CD4-positive, alpha-beta T cell treated with Interleukin-17A for 1 hour (primary cell): ENCODE data around the gene PTBP3.

Experiments used
- DNase-seq: peaks from one replicate; pipeline ENCODE4 v3.0.0-alpha.2; 2020

PTBP3 gene

DNA sequence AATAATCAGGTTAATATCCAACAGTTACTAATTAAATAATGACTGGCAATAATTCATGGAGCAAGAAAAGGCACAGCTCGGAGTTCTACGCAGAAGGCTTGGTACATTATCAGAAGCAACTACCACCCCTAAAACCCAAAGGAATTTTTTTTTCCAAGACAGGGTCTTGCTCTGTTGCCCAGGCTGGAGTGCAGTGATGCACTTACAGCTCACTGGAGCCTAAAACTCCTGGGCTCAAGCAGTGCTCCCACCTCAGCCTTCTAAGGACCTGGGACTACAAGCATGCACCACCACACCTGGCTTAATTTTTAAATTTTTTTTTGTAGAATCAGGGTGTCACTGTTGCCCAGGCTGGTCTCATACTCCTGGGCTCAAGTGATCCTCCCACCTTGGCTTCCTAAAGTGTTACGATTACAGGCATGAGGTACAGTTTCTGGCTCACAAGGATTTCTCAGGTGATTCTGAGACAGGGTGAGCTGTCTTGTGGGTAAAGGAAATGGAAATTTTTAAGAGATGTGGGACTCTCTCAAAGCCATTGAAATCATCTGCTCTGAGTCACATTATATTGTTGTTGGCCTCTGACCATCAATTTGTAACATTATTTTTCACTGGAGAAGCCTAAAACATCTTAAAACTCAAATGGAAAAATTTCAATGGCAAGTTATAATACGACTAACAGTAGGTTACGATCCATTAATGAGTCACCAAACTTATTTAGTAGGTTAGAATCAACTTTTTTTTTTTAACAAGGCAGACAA is 26.8 kb upstream of the PTBP3 start:
- DNase-seq = no peak

DNA sequence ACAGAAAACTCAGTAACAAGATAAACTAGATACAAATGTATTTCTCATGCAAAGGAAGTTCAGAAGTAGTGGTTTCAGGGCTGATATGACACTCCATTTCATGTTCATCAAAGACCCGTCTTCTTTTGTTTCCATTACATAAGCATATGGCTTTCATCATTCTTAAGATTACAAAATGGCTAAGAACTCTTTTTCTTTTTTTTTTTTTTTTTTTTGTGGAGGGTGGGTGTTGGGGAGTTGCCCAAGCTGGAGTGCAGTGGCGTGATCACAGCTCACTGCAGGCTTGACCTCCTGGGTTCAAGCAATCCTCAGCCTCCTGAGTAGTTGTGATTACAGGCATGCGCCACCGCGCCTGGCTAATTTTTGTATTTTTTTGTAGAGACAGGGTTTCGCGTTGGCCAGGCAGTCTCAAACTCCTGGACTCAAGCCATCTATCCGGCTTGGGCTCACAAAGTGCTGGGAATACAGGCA is 22.0 kb upstream of the PTBP3 start:
- no peak for DNase-seq

DNA sequence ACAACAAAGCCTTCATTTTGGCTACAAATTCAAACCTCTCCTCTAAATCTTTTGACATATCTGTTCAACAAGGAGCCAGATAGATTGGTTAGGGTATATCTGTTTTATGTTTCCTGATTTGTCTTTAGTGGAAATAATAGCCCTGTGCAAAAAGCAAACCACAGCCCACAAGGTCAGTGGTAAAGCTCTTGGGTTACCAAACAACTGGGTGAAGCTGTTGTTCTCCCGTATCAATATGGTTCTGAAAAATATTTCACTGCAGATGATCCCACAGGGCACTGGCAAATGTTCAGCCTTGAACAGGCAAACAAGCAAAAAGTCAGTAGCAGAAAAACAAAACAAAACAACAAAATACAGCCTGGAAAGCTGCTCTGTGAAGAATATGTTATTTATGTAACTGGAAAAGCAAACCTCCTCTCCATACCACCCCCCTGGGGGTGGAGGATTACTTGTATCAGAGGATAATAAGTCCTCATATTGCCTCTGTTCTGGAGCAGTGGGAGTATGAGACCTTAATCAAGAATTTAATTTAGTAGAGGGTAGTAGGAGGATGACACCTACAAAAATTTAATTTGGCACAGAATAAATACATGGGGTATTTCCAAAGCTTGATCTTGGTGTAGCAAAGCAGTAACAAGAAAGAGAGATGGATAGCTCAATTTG is 20.8 kb upstream of the PTBP3 start:
- no peak for DNase-seq

- DNase-seq = no peak
Observed at GRCh38 chr9:112352209-112352608, 18.8 kb upstream of the PTBP3 start.

- DNase-seq = no peak
Observed at GRCh38 chr9:112351184-112351583, 17.8 kb upstream of the PTBP3 start.

- DNase-seq = no peak
Observed at GRCh38 chr9:112349008-112349333, 15.6 kb upstream of the PTBP3 start.

- DNase-seq = peak; percentile 79
Observed at GRCh38 chr9:112348257-112349007, 15.0 kb upstream of the PTBP3 start.

DNA sequence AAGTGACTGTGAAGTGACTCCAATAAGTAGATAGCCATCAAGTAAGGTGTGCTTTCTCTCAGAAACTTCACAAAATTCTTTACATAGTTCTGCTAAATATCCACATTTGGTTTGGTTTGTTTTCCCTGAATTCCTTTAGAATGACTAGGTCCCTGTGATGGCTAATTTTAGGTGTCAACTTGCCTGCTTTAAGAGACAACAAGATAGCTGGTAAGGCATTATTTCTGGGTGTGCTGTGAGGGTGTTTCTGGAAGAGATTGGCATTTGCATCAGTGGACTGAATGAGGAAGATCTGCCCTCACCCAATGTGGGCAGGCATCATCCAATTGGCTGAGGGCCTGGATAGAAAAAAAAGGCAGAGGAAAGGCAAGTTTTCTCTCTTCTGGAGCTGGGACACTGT is 8.3 kb upstream of the PTBP3 start:
- no peak for DNase-seq

DNA sequence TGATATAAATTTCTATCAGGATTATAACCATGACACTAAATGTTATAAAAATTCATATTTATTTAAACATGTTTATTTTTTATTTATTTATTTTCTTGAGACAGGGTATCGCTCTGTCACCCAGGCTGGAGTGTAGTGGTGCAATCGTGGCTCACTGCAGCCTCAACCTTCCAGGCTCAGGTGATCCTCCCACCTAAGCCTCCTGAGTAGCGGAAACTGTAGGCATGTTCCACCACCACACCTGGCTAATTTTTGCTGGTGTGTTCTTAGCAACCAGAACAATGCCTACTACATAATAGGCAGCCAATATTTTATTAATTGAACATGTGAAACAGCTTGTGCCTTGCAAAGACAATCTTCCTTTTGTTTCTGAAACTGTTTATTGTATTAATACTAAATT is 6.5 kb upstream of the PTBP3 start:
- DNase-seq = no peak

DNA sequence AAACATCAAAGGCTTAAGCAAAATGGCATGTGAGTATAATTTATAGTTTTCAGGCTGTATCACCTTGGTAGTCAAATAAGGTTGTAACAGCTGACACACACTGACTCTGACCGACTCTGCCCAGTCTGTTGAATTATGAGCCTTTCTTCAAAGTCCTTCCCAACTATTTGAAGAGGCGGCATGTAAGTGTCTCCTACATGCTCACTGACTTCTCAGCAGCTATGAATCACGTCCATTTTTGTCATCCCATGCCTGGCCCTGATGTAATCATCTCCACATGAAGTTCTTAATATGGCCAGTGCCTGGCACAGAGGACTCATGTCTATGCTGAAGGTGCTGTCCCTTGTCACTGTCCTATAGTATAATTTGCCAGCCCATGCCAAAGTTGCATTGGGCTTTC is 5.1 kb upstream of the PTBP3 start:
- DNase-seq = no peak

GRCh38 chr9:112337547-112337946 is 4.1 kb upstream of the PTBP3 start:
- no peak for DNase-seq

DNA sequence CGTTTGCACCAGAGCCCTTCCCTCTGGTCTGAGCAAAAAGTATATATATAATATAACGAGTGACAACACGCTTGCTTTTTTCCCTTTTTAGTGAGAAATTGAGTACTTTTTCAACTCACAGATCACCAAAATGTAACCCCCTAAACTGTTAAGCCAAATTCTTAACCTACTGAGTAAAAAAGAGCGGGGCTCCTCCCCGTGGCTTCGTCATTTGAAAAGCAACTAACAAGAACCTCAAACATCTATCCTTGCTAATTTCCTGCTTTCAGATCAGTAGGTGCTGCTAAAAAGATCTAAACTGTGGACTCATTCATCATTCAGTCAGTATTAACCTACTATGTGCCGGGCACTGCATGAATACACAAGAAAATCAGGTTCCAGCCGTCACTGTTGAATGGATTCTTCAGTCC is 1.0 kb upstream of the PTBP3 start:
- DNase-seq = peak; percentile 62

DNA sequence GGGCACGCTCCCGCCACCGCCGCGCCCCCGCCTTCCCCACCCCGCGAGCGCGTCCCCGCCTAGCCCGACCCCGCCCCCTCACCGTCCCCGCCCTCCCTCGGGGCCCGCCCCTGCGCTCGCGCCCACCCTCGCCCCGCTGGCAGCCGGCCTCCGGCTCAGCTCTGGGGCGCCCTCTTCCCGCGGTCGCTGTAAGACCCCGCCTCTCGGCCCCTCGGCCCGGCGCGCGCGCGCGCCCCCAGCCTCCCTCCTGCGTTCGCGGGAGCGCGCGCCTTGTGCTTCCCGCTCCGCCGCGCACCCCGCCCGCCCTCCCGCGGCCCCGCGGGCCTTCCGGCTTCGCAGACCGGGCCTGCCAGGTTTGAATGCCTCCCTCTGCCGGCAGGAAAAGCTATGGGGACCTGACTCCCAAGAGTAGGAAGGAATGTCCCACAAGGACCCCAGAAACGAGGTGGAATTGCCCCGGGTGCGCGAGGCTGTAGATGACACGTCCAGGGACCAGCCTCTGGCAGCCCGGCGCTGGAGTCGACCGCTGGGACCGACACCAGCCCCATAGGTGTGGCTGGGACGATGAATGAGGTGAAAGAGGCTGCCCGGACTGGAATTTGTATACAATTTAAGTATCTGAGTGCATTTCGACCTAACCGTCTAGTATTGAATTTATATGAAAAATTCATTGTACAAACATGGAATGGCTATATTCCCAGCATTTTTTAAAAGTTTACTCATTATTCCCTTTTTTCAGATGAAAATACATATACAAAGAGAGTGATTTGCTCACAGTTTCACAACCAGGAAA is 416 bp upstream of the PTBP3 start:
- peak; percentile 95 for DNase-seq

GRCh38 chr9:112332674-112332976 is 794 bp downstream of the PTBP3 start:
- DNase-seq = no peak

- peak; percentile 7 for DNase-seq
Observed at GRCh38 chr9:112332214-112332613, 1.2 kb downstream of the PTBP3 start.

GRCh38 chr9:112331674-112331952 is 1.8 kb downstream of the PTBP3 start:
- DNase-seq = peak; percentile 11

DNA sequence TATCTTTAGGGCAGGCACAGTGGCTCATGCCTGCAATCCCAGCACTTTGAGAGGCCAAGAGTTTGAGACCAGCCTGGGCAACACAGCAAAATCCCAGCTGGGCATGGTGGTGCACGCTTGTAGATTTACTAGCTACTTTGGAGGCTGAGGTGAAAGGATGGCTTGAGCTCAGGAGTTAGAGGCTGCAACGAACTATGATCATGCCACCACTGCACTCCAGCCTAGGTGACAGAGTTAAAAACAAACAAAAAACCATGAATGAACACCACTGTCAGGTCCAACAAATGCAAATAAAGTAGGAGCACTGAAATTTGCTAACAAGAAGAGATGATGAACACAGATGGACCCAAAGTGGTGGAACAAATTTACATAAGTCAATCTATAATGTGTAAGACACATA is 4.9 kb downstream of the PTBP3 start:
- DNase-seq = no peak

DNA sequence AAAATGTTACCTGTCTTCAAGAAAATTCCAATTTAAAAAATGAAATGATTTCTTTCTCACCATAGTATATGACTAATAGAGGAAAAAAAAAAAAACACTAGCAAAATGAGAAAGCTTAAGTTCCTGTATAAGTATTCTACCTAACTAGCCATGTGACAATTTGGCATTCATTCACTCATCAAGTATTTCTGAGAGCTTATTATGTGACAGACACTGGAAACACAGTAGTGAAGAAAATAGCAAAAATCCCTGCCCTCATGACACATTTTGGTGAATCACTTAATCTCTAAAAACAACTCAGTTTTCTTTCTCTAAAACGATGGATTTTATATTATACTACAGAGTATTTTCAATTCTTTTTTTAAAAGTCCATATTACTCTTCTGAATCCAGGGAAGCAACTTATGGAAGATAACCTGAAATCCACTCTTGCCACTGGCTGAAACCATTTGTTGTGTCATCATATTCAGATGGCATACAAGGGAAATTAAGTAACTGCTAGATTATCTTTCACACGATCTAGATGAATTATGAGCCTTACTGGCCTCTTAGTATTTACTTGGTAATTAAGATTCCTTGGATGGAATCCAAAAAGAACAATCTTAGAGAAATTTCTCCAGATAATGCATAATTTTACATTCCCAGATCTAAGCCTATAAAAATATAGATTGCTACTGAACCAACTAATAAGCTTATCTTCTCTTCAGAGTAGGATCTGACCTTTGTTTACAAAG is 5.5 kb downstream of the PTBP3 start:
- peak; percentile 20 for DNase-seq

- no peak for DNase-seq
Observed at GRCh38 chr9:112326194-112326593, 7.2 kb downstream of the PTBP3 start.

DNA sequence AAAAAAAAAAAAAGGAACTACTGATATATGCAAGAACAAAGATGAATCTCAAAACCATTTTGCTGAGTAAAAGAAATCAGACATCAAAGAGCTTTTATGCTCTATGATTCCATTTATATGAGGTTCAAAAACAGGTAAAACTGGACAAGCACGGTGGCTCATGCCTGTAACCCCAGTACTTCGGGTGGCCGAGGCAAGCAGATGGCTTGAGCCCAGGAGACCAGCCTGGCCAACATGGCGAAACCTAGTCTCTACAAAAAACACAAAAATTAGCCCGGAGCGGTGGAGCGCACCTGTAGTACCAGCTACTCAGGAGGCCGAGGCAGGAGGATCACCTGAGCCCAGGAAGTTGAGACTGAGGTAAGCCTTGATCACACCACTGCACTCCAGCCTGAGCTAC is 7.8 kb downstream of the PTBP3 start:
- DNase-seq = no peak

DNA sequence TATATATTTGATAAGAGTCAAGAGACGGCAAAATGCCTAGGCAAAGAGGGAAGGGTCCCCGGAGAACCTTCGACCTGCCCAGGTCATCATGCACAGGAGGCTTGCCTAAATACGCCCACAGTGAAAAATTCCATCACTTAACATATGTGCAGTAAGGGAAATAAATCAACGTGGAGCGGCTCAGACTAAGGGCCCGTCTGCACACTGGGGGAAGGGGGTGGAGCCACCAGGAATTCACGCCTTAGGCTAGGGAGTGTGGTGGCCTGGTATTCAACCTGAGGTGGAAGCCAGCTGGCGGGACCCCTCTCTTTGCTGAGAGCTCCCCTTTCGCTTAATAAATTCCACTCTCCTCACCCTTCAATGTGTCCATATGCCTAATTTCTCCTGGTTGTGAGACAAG is 8.3 kb downstream of the PTBP3 start:
- DNase-seq = no peak

GRCh38 chr9:112323378-112323854 is 10.0 kb downstream of the PTBP3 start:
- DNase-seq = no peak
